Ishikawa (cell line): ENCODE data around the gene LCP1.

ENCODE experiments used
- CEBPB ChIP-seq: IDR thresholded peaks from 2 replicates; pipeline ENCODE4 v1.6.1; 2012
- EP300 ChIP-seq: IDR thresholded peaks from 2 replicates; pipeline ENCODE4 v1.6.1; 2012; ENCODE audit warnings: borderline replicate concordance
- MAX ChIP-seq: IDR thresholded peaks from 2 replicates; pipeline ENCODE4 v1.6.1; 2012
- REST ChIP-seq: IDR thresholded peaks from 2 replicates; pipeline ENCODE4 v1.6.1; 2012; ENCODE audit warnings: low read depth, mild to moderate bottlenecking
- TAF1 ChIP-seq: IDR thresholded peaks from 2 replicates; pipeline ENCODE4 v1.6.1; 2012; ENCODE audit warnings: low read depth, mild to moderate bottlenecking
- USF1 ChIP-seq: IDR thresholded peaks from 2 replicates; pipeline ENCODE4 v1.6.1; 2012

GRCh38 chr13:46103037-46103436 is 78.9 kb downstream of the LCP1 start:
- TF ChIP-seq TAF1 (no peak), MAX (no peak), EP300 (no peak), CEBPB (no peak), USF1 (no peak), REST (no peak)
